ENCODE measurements around the gene PALD1.
A peak's percentile ranks its signal among the peaks of the same experiment; 100 is the strongest.

The PALD1 gene

DNA sequence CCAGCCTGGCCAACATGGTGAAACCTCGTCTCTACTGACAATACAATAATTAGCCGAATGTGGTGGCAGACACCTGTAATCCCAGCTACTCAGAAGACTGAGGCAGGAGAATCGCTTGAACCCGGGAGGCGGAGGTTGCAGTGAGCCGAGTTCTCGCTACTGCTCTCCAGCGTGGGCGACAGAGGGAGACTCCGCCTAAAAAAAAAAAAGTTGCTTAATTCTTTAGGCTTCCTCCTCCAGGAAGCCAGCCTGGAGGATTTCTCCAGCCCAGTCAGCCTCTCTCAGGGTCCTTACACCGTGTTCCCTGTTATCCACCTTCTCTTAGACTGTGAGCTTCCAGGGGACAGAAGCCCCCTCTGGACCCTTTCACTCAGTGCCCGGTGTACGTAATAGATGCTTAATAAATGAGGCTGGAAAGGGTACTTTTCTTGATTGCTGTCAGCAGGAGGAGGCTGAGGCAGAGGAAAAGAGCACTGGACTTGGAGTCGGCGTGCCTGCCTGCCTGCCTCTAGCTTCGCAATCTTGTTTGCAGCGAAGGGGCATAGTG is 20.7 kb upstream of the PALD1 start:
- no peak for DNase-seq (ENCODE audit: low read depth in 2 of 3, low spot score in 1 of 3)

DNA sequence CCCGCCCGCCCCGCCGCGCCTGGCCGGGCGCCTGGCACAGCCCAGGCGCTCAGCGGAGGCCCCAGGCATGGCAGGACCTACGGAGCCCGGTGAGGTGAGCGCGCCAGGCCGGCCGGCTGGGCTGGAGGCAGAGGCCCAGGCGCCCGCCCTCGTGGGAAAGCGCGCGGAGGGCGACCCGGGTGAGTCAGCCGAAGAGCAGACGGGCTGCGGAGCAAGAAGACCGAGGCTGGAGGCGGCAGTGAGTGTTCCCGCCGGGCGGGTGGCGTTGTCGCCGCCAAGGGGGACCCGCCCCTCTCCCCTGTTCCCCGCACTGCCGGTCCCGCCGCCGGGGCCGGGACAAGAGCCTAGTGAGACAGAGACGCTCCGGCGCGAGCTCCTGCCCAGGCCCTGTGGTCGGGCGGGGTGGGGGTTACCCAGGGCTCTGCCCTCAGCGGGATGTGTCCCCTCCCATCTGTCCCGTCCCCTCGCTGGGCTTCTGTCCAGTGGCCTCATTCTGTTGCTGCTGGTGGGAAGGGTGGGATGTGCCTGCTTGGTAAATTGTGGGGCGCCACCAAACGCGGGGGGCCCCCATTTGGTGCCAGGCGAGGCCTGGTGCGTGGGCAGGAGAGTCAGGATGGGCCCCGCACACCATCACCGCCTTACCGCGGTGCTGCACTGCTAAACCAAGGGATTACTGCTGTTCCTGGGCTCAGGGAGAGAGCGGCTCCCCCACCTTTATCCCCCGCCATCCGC is 20.1 kb upstream of the PALD1 start:
- DNase-seq (ENCODE audit: low read depth in 2 of 3, low spot score in 1 of 3), result peak in 1 of 3 donors; percentile 38

DNA sequence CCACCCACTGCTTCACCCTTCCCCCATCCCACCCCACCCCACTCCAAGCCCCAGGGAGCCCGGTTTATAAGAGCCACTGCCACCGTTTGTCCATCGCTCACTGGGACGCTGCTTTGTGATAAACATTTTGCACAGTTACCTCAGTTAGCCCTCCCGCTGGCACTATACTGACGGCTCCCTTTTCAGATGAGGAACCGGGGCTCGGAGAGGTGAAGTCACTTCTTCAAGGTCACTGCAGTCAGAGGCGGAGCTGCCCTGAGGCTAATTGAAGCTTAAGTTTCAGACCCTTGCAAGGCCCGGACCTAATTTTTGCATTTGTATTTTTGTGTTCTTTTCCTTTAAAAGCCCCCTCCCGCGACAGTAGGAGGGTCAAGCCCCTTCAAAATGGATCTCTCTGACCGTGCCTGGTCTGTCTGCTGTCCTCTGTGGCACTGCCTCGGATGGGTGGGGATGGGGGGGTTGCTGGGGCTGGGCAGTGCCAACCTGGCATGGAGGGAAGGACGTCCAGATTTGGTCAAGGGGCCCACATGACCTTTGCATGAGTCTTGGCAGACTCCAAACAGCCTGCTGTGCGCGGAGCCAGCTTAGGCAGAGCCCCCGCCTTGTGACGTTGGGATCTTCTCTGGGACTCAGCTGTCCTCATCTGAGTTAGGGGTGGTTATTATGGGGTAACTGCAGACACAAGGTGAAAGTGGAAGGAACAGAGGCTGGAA is 19.4 kb upstream of the PALD1 start:
- DNase-seq (ENCODE audit: low read depth in 2 of 3, low spot score in 1 of 3), result no peak

DNA sequence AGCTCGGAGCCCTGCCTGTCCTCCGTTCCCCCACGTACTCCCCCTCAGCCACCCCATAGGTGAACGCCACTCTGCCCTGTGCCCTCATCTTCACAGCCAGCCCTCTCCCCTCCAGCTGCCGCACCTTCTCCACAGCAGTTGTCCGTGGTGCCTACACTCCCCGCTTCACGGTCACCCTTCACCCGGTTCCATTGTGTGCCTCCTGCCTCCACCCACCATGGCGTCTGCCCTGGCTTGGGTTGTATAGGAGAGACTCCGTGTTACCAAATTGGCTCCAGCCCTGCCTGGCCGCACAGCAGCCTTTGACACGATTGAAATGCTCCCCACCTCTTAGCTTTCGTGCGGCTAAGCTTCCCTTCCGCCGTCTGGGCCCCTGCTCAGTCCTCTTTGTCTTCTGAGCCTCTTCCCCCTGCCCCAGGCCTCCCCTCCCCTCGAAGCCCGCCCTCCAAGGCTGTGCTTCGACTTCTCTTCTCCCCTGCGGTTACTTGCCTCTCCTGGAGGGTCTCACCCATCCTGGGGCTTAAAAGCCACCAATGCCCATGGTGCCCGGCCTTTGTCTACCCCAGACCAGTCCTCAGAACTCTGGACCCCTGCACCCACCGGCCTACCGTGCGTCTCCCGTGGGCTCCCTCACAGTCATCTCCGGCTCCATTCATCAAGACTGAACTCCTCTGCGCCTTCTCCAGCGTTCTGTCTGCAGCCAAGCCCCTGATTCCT is 18.6 kb upstream of the PALD1 start:
- no peak for DNase-seq (ENCODE audit: low read depth in 2 of 3, low spot score in 1 of 3)

DNA sequence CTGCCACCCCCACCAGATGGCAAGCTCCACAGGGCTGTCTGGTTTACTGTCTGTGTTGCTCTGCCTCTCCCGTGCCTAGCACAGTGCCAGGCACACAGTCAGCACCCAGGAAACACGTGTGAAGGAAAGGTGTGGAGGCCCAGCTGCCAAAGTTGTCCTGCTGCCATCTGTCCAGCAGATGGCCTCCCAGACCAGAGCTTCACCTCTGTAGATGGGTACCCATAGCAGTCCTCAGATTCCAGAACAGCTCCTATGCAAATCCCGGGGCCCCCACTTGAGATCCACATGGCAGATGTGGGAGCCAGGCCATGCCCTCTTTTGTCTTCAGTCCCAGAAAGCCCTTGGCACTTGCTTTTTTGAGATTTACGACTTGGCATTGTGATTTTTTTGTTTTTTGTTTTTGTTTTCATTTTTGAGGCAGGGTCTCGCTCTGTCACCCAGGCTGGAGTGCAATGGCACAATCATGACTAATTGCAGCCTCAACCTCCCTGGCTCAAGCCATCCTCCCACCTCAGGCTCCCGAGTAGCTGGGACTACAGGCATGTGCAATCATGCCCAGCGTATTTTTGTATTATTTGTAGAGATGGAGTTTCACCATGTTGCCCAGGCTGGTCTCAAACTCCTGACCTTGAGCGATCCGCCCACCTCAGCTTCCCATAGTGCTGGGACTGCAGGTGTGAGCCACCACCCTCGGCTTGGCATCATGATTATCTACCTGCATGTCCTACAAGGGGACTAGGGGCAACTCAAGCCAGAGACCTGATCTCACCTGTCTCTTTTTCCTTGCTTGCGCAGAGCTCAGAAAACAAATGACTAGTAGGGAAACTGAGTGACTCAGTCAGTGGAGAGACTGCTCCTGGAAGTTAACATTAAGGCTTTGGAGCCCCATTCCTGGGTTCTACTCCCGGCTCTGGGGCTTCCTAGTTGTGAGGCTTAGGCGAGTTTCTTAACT is 16.9 kb upstream of the PALD1 start:
- DNase-seq (ENCODE audit: low read depth in 2 of 3, low spot score in 1 of 3), result no peak

DNA sequence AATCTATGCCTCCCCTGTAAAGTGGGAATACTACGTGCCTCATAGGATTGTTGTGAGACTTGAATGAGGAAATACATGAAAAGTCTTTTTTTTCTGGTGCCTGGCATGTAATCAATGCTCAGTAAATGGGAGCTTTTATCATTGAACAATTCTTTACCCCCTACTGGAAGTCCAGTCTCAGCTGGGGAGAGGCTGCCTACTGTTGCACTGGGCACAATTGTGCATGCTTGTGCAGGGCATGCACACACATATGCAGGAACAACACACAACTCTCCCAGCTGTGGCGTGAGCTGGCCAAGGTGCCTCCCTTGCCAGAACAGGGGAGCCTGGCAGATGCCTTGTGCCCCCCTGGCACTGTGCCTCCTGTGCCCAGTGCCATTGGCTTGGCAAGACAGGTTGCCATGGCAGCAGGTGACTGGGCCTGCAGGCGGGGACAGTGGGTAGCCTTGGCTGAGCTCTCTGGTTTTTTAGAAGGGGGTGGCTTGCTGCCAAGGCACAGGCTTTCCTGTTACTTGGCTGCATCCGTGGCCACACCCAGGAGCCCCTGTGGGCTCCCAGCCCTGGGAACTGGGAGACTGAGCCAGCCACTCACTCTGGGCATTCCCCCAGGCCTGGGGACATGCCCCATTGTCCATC is 16.1 kb upstream of the PALD1 start:
- DNase-seq (ENCODE audit: low read depth in 2 of 3, low spot score in 1 of 3), result no peak

DNA sequence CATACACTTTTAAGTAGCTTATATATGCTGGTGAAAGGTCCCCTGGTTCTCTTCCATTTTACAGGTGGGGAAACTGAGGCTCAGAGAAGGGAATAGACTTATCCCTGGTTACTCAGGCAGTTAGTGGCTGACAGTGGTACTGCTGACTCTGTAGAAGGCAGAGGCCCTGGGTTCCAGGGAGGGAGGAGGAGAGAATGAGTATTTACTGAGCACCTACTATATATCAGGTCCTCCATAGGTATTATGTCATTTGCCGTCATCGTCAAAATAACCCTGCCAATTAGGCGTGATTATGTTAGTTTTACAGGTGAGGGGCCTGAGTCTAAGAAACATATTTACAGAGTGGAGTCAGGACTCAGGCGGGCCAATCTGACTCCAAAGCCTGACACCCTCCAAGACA is 13.3 kb upstream of the PALD1 start:
- no peak for DNase-seq (ENCODE audit: low read depth in 2 of 3, low spot score in 1 of 3)

DNA sequence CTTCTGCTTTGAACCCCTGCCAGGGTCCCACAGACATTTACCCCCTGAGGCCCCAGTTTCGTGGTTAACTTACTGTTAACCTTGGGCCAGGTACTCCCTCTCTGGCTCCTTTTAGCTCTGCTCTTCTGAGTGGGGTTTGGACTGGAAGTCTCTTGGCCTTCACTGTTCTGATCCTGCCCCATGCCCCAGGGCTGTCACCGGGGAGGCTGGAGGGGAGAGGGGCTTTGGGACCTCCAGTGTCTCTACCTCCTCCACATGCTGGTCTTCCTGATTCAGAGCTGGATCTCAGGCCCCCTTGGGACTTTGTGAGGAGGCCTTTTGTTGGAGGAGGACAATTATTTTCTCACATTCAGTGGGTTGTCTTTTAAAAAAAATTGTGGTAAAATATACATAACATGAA is 12.7 kb upstream of the PALD1 start:
- no peak for DNase-seq (ENCODE audit: low read depth in 2 of 3, low spot score in 1 of 3)

DNA sequence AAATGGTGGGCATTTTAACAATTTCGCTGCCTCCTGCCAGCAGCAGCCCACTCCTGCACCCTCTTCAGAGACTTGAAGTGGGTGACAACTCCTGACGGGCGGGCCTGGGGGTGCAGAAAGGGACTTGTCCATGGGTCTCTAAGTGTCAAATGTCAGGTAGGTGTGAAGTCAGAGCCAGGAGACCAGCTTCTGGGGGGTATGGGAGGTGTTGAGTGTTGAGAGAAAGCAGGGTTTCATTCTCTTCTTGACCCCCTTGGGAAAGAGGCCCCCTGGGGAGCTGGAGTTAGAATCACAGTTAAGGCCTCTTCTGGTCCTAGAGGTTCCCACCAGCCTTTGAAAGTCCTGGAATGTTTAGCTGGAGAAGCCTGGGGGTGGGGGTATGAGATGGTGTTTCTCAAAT is 11.6 kb upstream of the PALD1 start:
- no peak for DNase-seq (ENCODE audit: low read depth in 2 of 3, low spot score in 1 of 3)

DNA sequence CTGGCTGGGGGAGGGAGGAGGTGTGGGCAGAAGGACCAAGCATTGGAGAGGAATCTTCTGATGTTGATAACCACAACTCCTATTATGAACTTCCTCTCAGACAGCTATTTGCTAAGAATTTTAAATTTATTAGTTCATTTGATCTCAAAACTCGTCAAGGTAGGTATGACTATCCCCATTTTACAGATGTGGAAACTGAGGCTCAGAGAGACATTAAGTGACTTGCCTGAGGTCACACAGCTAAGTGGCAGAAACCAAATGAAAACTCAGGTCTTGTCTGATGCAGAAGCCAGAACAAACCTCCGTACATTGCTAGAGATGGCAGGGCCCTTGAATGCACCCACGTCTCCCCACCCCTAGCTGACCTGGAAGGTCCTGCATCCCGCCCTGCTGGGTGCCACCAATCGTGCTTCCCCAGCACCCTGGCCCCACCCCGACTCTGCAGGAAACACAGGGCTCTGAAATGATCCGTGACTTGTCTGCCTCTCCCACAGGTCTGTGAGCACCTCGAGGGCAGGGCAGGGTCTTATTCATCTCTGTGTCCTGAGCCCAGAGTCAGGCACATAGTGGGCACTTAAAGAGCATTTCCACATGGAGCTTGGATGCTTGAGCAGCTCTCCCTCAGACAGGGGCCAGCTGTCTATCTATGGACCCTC is 5.6 kb upstream of the PALD1 start:
- DNase-seq (ENCODE audit: low read depth in 2 of 3, low spot score in 1 of 3), result no peak

DNA sequence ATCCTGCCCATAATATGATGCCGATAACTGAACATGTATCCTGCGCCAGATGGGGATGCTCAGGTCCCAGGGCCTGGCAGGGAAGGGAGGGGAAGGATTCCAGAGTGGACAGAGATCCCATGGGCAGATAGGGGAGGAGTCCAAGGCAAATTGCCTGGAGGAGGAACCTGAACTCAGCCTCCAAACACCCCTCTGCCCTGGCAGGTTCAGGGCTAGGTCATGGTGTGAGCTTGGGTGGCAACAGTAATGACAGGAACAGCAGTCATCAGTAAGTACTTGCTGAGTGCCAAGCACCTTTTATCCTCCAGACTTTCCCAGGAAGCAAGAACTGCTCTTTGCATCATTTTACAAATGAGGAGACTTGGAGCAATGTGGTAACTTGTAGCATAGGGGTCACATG is 3.8 kb upstream of the PALD1 start:
- DNase-seq (ENCODE audit: low read depth in 2 of 3, low spot score in 1 of 3), result no peak

DNA sequence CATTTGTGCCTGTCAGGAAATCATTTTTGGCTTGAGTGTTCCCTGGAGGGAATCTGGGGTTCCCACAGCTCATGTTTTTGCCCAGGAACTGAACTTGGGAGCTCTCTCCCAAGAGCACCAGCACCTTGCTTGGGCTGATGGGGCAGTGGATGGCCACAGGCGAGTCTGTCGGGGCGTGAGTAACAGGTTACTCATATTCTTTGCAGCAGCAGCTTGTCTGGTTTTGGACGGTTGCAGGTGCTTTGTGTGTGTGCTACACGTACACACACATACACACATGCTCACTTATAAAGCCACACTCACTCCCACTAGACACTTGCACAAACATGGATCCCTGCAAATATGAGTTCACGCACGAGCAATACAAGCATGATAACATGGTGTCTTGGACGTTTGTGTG is 2.9 kb upstream of the PALD1 start:
- no peak for DNase-seq (ENCODE audit: low read depth in 2 of 3, low spot score in 1 of 3)

DNA sequence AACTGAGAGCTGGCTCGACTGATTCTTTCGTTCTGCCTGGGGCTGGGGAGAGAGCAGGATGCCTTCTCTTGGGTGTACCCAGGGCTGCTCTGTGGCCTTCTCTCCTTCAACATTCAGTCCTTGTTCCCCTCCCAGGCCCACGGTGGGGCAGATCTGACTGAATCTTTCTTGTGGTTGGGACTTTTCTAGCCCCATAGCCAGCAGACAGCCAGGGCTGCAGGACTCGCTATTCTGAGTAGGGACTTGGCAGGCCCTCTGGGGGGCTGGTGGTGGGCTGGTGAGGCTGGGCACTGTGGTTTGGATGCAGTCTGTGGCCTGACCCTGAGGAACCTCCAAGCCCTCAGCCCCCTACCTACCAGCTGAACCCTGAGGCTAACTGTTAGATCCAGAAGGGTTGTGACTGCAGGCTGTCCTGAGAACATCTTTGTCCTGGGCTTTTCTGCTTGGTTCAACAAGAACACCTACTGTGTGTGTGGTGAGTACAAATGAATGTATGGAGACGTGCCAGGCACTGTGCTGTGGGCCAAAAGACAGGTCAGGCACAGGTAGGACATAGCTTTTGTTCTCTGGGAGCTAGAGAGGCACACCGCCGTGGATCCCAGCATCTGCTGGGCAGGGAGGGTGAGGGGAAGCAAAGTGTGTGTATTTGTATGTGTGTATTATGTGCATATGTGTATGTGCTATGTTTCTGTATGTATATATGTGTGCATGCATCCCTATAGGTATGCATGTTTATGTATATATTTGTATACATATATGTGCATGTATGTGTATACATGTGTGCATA is 2.1 kb upstream of the PALD1 start:
- no peak for DNase-seq (ENCODE audit: low read depth in 2 of 3, low spot score in 1 of 3)

DNA sequence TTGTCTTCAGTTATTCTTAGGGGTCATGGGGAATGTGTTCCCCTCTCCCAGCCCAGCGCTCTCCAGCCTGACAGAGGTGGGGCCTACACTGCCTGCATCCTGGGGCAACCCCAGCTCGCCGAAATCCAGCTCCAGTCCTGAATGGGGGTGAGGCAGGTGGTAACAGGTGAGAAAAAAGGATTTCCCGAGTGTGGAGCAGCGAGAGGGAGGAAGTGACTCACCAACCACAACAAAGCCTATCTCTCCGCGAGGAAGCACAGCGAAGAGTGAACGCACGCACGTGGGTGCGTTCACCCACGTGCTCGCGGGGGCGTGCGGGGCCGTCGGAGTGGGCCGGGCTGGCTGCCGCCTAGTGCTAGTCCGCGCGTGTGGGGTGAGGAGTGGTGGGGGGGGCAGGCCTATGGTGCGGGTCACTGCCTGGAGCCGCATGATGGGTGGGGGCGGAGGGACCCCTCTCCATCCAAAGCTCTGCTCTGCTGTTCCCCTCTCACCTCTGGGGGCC is 855 bp upstream of the PALD1 start:
- DNase-seq (ENCODE audit: low read depth in 2 of 3, low spot score in 1 of 3), result peak; percentile 60 to 65 (median 60)

DNA sequence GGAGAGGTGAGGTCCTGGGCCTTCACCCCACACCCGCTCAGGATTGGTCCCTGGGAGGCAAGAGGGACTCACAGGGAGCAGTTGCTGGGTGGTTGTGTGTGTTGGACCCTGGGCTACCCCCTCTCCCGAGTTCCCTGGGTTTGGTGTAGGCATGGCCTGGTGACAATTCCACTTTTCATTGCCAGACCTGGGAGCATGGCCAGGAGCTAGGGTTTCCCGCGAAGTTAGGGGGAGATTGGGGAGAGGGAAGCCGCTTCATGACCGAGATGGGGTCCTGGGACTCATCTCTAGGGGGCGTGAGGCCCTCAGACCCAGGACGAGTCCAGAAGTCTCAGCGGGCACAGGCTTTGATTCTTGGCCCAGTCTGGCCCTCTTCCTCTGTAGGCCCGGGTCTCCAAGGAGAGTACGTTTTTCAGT is 606 bp downstream of the PALD1 start:
- no peak for DNase-seq (ENCODE audit: low read depth in 2 of 3, low spot score in 1 of 3)

DNA sequence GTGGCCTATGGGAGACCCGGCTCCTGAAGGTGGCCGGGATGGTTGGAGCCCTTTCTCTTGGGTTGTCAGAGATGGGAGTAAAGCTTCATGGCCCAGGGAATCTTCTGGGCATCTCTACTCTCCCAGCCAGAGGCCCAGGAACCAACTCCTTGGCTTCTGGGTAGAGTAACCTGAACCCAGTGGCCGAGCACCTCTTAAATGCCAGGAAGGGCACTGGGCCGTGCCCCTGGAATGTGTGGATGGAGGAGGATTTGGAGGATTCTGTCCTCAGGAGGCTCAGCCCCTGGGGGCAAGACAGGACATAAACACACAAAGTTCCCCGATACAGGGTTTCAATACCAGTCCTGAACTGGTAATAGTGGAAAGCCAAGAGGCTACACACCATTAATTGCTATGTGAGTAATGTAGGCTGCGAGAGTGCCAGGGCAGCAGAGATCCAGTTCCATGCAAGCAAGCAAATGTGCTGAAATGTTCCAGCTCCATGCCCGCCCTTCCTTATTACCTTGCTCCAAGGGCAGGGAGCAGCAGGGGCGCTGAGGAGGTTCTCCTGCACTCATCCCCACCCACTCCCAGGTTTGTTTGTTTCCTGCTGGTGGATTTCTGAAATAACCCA is 1.2 kb downstream of the PALD1 start:
- DNase-seq (ENCODE audit: low read depth in 2 of 3, low spot score in 1 of 3), result no peak

DNA sequence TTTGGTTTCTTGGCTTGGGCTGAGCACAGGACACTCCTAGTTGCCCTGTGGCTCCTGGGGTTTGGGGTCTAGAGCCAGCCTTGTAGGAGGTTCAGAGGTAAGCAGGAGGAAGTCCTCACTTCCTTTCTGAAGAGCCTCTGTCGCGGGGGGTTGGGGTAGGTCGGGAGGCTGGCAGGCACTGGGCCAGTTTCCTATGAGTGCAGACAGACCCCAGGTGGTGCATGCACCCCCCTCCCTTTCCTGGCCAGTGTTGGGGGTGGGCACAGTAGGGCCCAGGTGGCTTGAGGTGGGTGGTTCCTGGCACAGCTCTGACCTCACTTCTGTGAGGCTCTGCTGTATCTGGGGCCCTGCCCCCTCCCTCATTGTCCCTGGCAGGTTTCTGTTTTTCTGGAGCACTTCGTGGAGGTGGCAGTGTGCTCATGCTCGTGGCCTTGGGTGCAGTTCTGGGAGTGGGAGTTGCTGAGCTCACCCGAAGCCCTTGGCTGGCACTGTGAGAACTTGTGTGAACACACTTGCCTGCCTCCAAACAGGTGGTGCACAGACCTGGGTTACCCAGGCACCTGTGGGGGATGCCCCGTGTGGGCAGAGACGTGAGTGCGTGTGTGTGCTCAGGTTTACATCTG is 1.8 kb downstream of the PALD1 start:
- DNase-seq (ENCODE audit: low read depth in 2 of 3, low spot score in 1 of 3), result no peak

DNA sequence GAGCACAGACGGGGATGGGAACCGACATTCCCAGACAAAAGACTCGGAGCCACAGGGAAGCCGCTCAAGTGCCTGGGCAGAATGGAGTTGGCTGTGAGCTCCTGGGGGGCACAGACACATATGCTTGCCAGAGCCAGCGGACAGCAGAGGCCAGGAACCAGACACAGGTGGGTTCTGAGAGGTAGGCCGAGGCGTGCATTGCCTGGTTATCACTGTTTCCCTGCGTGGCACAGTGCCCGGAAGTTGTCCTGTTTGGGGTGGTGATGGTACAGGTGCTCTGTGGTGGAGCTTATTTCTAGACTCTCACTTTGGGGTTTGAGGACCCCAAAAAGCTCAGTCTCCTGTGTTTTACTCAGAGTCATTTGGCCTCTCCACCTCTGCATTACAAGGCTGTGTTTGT is 2.5 kb downstream of the PALD1 start:
- no peak for DNase-seq (ENCODE audit: low read depth in 2 of 3, low spot score in 1 of 3)

Measured in stimulated activated CD4-positive, alpha-beta T cell treated with anti-CD3 and anti-CD28 coated beads, Interleukin-12 subunit alpha, Interleukin-12 subunit beta, amount 100 ng/mL, for 48 hours (primary cell).